Measurements from ENCODE around the gene KCNG2. TPM values are rescaled to one million over a fixed set of nuclear protein-coding genes. Genes with fewer than 3 reads are reported as not detected.

KCNG2 gene
- total RNA-seq, 1 experiment from 2014 or later: not detected

DNA sequence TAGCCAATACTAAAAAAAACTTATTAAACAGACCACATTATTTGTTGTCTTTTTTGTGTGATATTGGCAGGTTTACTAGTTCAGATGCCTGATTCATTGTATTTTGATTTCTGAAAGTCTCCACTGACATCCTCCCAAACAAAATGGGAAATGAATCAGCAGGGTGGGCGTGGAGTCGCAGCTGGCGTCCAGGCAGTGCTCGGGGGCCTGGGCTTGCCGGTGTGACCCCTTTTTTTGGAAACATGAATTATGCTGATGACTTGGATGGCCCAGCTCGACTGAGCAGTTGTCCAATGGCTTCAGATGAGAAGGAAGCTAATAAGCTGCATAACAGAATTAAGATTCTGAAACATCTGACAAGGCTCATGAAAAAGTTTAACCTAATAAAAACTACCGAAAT lies 1.7 kb upstream of the KCNG2 start:
- no peak overlapping the region for H2AFZ ChIP-seq (ENCODE audit: low read depth, low read length, poor library complexity, severe bottlenecking)
- H4K20me1 ChIP-seq (ENCODE audit: insufficient read depth): no peaks in the 10 kb centered on the region
- H3K4me1 ChIP-seq (ENCODE audit: control insufficient read depth in 1 of 2, insufficient read depth in 2 of 2, low read length in 2 of 2): no peaks in the 10 kb centered on the region
- intact Hi-C loops (cut with micrococcal nuclease): no loop called here
- DNase-seq (ENCODE audit: low read depth, low spot score) (no peak), ATAC-seq (no peak)
- TF ChIP-seq CBX3 (IDR thresholded peaks at IDR 0.05; ENCODE audit: low read depth) (no peak), CEBPB (IDR thresholded peaks at IDR 0.05; ENCODE audit: low read depth) (no peak)
- TF ChIP-seq, protein P1, sequence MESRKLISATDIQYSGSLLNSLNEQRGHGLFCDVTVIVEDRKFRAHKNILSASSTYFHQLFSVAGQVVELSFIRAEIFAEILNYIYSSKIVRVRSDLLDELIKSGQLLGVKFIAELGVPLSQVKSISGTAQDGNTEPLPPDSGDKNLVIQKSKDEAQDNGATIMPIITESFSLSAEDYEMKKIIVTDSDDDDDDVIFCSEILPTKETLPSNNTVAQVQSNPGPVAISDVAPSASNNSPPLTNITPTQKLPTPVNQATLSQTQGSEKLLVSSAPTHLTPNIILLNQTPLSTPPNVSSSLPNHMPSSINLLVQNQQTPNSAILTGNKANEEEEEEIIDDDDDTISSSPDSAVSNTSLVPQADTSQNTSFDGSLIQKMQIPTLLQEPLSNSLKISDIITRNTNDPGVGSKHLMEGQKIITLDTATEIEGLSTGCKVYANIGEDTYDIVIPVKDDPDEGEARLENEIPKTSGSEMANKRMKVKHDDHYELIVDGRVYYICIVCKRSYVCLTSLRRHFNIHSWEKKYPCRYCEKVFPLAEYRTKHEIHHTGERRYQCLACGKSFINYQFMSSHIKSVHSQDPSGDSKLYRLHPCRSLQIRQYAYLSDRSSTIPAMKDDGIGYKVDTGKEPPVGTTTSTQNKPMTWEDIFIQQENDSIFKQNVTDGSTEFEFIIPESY (IDR thresholded peaks at IDR 0.05; ENCODE audit: extremely low read depth, insufficient replicate concordance, low read length): no peak
- TF ChIP-seq, protein P2, sequence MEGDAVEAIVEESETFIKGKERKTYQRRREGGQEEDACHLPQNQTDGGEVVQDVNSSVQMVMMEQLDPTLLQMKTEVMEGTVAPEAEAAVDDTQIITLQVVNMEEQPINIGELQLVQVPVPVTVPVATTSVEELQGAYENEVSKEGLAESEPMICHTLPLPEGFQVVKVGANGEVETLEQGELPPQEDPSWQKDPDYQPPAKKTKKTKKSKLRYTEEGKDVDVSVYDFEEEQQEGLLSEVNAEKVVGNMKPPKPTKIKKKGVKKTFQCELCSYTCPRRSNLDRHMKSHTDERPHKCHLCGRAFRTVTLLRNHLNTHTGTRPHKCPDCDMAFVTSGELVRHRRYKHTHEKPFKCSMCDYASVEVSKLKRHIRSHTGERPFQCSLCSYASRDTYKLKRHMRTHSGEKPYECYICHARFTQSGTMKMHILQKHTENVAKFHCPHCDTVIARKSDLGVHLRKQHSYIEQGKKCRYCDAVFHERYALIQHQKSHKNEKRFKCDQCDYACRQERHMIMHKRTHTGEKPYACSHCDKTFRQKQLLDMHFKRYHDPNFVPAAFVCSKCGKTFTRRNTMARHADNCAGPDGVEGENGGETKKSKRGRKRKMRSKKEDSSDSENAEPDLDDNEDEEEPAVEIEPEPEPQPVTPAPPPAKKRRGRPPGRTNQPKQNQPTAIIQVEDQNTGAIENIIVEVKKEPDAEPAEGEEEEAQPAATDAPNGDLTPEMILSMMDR (IDR thresholded peaks at IDR 0.05 in 2 of 3, conservative IDR thresholded peaks at IDR 0.05 in 1 of 3; ENCODE audit: borderline replicate concordance in 1 of 3, insufficient read depth in 1 of 3, low read depth in 2 of 3, low read length in 2 of 3): no peak
- H3K9ac ChIP-seq (ENCODE audit: low read length): no peak overlapping the region
- ChIA-PET RAD21 (ENCODE audit: low non-redundant PET in 1 of 2, low total read pairs in 2 of 2, uncharacterized antibody in 2 of 2, unreplicated experiment in 2 of 2) (no interaction called here), POLR2A (no interaction called here), CTCF (no interaction called here)
- H3K27me3 ChIP-seq (ENCODE audit: insufficient read depth, low read length): no peaks in the 10 kb centered on the region
- no peak overlapping the region for H3K4me2 ChIP-seq (ENCODE audit: low read length)
- H3K36me3 ChIP-seq (ENCODE audit: control insufficient read depth in 1 of 2, insufficient read depth in 2 of 2, low read length in 2 of 2): no peaks in the 10 kb centered on the region
- H3K4me3 ChIP-seq (replicated peaks in 1 of 2; ENCODE audit: low read depth in 1 of 2, low read length in 2 of 2): no peak overlapping the region
- H3K9me2 ChIP-seq (ENCODE audit: insufficient read depth): no peaks in the 10 kb centered on the region
- no peaks in the 10 kb centered on the region for H3K79me2 ChIP-seq (ENCODE audit: insufficient read depth, low read length)
- no TSS peak for BruUV-seq (replicated peaks)
- H3K27ac ChIP-seq (ENCODE audit: low read depth, low read length): no peak overlapping the region
- no peaks in the 10 kb centered on the region for H3K9me3 ChIP-seq (ENCODE audit: control insufficient read depth in 1 of 2, insufficient read depth in 1 of 2, low read depth in 1 of 2, low read length in 2 of 2)

All from HCT116 (cell line).